DMS79 (cell line): Measurements from ENCODE around the gene PIGT.
A peak's percentile ranks its signal among the peaks of the same experiment; 100 is the strongest.

ENCODE experiments used
- DNase-seq: peaks from one replicate; lab custom pipeline; 2025; lab: John Stamatoyannopoulos, UW

PIGT gene

DNA sequence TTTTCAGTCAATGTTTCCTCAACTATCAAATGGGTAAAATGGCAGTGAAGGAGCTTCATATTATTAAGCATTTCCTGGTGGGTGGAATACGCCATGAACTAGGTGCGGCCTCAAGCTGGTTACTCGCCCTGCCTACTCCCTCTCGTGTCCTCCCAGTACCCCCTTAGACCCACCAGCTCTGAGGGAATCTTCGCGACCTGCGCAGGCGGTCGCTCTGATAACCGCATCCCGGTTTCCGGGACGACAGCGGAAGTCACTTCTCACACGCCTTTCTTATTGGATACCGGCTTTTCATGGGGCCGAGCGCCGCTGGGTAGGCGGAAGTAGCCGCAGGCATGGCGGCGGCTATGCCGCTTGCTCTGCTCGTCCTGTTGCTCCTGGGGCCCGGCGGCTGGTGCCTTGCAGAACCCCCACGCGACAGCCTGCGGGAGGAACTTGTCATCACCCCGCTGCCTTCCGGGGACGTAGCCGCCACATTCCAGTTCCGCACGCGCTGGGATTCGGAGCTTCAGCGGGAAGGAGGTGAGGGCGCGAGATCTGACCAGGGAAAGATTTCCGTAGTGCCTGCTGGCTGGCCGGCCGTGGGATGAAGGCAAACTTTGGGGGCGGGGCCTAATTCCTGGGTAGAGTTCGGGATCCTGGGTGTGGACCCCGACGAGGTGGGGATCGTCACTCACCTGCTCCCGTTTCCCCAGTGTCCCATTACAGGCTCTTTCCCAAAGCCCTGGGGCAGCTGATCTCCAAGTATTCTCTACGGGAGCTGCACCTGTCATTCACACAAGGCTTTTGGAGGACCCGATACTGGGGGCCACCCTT lies at the start of gene PIGT:
TSS of gene PIGT (plus strand) at position 320 of the 816 bp plus-strand sequence. CDS start at position 336, 16 bp downstream.
- peak; percentile 65 for DNase-seq

DNA sequence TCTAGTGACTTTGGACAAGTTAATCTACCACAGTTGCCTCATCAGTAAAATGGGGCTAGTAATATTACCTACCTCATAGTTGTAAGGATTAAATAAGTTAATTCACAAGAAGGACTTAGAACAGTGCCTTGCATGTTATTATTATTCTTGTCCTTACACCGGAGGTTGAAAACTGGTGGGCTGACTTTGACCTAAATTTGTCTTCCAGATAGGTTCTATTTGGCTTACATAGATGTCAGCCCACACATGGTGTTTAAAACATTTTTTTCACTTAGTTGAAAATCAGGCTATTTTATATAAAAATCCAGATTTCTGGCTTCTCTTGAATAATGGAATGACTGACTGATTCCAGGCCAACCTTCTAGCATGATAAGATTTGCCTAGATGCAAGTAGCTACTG lies 49.7 kb upstream of the PIGT start:
- no peak for DNase-seq

DNA sequence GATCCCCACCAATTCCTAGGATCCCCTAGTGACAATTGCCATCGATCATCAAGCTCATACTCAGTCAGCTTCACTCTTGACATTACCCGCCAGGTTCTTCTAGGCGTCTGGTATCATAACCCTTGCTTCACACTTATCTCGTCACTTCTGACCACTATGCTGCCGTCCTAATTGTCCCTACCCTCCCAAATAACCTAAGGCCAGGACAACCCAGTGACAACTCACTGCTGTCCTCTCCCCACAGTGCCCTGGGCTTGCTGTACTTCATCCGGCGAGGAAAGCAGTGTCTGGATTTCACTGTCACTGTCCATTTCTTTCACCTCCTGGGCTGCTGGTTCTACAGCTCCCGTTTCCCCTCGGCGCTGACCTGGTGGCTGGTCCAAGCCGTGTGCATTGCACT lies 49.3 kb upstream of the PIGT start:
- DNase-seq: no peak

DNA sequence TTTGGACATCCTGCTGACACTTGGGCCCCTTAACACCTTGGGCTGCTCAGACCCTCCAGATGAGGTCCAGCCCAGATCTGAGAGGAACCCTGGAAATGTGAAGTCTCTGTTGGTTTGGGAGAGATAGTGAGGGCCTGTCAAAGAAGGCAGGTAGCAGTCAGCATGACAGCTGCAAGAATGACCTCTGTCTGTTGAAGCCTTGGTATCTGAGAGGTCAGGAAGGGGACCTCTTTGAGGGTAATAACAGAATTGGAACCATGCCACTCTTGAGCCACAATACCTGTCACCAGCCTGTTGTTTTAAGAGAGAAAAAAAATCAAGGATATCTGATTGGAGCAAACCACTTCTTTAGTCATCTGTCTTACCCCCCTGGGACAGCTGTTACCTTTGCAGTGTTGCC lies 48.8 kb upstream of the PIGT start:
- no peak for DNase-seq

DNA sequence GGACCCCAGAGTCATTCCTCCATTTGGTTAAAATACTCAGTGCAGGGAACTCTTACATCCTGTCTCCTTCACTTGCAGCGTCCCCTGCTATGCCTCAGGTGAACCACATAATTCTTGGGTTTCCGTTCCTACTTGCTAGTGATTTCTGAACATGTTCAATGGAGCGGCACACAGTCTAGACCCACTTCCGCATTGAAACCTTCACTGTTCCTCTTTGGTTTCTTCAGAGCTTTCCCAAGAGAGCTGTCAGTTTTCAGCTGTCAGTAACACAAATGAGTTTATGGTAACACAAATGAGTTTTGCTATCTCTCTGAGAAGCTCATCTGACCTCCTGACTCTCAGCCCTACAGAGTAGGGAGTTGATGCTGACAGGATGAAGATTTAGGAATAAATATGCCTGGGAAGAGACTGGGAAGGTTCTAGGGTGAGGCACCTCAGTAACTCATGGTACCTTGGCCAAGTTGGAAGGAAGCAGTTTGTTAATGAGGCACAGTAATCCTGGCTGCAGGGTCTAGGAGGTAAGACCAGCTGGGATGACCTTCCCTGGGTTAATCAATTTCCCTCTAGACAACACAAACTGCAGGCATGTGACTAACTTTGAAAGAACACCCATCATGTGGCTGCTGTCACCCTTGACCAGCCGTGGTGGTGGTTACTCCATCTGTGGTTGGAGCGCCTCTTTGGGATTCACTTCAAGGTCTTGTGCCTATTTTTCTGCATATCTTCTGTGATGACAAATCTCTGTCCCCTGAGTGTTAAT lies 47.5 kb upstream of the PIGT start:
- DNase-seq: no peak

DNA sequence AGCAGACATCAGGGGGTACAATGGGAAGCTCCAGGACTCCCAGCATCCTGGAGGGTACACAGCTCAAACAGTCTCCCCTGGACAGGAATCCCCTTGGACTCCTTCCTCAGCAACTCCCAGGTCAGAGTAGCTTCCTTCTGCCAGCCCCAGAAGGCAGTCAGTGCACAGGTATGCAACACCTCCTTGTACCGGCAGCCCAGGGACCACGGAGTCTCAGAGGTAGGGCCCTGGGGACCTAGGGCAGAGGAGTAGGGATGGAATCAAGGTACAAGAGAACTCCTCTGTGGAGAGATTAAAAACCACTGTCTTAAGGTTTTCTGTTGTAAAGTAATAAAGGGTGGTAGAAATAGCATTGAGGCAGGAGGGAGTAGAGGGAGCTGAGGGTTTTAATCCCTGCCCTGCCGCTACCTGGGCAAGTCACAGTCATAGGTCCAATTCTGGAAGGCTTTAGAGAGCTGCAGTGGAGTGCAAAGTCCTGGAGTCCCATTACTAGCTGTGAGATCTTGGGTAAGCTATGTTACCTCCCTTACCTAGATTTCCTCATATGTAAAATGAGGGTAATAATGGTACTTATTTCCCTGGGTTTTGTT lies 45.3 kb upstream of the PIGT start:
- no peak for DNase-seq

DNA sequence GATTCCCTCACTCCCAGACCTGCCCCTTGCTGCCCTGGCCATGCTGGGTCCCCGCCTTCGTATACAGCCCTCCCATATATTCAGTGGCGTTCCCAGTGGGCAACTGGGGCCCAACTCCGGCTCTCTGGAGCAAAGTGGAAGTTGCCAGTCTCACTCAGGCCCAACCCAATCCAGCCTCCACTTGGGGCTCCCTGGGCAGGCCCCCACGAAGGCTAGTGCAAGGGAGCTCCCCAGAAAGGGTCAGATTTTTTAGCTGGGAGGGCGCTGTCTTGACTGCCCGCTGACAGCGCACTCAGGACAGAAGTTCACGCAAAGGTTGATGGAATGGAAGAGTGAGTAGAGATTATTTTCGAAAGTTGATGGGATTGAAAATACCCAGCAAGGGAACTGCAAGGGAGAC lies 43.7 kb upstream of the PIGT start:
- no peak for DNase-seq

DNA sequence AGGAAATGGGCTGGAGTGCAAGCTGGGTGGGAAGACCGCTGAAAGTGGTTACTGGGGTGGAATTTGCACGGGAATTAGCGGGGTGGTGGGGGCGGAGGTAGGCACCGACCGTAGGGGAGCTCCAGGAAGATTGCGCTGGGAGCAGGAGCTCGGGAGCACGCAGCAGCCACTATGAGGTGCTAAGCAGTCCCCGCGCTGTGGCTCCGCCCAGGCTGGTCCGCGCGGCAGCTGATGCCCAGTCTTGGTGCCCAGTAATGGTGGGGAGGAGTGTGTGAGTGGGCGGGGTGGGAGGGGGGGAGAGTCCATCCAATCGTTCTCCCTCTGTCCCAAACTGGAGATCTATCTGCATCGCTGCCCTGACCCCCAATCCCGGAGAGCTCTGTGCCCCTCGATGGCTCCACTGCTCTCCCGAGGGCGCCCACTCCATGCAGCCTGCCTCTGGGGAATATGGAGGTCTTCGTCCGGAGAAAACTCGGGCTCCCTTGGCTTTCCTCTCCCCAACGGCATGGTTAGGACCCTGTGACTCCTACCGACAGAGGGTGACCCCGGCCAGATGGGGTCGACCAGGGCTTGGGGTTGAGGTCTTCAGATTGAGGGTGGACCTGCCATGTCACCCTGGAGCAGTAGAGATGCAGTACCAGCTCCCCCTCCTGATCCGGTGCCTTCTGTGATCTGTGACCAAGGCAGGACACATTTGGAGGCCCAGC lies 43.1 kb upstream of the PIGT start:
- DNase-seq: no peak

DNA sequence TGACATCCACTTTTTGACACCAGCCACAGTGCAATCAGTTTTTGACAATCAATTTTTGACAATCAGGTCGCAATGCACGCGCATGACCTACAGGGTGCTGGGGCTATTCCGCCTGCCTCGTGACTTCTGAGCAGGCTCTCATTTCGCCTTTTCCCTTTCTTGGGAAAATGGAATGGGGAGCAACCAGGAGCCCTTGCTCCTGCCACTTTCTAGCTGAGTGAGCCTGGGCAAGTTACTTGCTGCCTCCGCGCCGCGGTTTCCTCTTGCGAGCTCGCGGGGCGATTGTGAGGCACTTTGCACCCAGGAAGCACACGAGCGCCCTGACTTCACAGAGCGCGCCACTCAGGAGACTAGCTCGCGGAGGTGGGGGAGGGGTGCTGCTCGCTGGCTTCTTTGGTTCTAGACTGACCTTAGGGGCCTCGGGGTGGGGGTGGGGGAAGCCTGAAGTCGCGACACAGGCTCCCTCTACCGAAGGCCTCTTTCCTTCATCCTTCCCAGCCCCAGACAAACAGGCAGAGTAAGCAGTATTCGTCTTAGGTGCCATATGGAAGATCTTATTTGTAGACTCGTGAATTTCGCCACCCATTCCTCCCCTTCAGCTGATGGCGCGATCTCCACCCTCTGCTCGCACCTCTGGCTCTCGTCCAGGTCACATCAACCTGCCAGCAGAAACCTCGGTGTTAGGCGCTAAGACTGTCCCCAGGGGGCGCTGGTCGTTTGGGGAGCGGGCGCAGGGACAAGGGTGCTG lies 42.4 kb upstream of the PIGT start:
- DNase-seq: no peak

DNA sequence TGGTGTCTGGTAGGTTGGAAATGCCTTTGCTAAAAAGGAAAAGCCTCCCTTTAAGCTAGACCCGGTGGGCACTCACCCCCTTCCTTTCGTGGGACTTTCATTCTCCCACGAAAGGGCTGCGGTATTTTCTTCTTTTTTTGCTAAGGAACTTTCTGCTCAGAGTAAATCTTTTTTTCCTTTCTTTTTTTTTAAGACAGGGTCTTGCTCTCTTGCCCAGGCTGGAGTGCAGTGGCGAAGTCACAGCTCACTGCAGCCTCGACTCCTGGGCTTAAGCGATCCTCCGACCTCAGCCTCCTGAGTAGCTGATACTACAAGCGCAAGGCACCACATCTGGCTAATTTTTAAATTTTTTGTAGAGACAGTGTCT lies 41.9 kb upstream of the PIGT start:
- no peak for DNase-seq

DNA sequence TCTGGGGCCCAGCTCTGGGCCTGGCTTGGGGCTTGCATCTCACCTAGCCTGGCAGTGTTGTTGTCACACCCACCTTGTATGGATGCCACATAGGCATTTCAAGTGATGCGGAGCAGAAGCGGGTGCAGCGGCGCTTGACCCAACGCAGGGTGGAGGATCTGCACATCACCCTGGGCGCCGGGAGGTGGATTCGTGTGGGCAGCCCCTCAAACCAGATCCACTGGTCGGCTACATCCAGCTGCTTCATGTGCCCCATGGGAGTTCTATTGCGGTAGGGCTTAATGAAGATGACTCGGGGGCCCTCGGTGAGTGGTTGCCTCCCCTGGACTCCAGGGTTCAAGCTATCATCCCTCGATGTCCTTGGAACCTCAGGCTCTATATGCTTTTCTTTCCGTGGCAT lies 41.0 kb upstream of the PIGT start:
- no peak for DNase-seq

DNA sequence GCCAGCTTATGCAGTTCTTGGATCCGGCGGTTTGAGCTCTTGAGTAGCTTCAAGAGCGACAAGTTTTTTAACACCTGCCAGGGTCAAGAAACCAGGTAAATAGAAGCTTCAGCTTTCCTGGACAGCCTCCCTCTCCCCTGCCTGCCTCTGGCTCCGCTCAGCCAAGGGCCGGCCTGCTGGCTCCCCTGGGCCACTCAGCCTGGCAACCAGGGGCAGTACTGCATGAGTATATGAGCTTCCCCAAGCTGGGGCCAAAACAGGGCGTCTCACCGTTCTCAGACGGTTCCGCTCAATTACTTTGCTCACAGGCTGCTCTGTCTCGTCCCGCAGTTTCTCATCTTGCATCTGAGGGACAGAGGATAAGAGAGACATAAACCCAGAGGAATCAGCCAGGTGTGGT lies 38.7 kb upstream of the PIGT start:
- DNase-seq: peak; percentile 51

DNA sequence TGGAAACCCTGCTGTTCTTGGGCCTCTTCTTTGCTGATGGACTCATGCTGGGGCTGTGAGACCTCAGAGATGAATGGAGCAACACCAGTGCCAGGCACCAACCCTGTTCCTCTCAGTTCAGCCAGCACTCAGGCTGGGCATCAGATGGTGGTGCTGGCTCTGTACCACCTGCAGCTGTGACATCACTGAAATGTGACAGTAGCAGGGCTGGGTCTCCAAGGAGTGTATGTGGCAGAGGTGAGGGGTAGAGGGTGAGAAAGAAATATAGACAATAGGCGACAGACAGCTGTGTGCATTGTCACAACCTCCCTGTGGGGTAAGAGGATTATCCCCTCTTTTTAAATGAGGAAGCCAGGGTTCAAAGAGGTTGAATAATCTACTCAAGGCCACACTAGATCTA lies 37.8 kb upstream of the PIGT start, which contains the start of gene TP53TG5:
TSS of gene TP53TG5 (minus strand) at position 135 of the 400 bp plus-strand sequence. CDS start at position 46, 89 bp downstream.
- DNase-seq: no peak

DNA sequence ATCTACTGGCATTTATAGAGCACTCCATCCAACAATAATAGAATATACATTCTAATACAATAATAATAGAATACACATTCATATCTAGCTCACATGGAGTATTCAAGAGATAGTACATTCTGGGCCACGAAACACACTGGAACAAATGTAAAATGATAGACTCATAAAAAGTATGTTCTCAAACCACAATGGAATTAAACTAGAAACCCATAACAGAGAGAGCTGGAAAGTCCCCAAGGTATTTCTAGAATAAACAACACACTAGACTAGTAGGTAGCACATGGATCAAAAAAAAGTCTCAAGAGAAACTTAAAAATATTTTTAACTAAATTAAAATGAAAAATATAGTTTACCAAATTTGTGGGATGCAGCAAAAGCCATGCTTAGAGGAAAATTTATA lies 28.7 kb upstream of the PIGT start:
- no peak for DNase-seq

DNA sequence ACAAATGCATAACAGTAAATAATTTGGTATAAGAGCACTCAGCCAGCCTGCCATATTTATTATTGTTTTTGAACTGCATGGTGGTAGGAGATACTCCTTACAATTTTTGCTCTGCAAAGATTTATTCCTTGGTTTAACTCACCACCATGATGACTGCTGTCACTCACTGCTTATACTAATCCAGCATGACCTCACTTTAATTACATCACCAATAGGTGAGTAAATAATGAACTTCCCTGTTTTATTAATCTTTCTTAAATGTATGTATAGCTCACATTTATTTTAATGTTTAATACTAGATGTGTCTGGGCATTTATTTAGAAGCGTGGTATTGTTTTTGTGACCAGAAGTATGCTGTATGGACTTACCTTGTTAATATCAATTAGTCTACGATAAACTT lies 25.0 kb upstream of the PIGT start:
- DNase-seq: no peak

DNA sequence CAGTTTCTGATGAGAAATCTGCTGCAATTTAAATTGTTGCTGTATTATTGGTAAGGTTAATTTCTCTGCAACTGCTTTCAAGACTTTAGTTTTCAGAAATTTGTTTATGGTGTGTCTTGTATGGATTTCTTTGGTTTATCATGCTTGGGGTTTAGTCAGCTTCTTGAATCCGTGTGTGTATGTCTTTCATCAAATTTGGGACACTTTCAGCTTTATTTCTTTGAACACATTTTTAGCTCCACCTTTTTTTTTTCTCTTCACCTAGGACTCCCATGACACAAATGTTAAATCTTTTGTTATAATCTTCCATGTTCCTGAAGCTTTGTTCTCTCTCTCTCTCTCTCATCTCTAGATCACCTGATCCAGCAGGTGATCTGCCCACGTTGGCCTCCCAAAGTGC lies 24.4 kb upstream of the PIGT start:
- no peak for DNase-seq

DNA sequence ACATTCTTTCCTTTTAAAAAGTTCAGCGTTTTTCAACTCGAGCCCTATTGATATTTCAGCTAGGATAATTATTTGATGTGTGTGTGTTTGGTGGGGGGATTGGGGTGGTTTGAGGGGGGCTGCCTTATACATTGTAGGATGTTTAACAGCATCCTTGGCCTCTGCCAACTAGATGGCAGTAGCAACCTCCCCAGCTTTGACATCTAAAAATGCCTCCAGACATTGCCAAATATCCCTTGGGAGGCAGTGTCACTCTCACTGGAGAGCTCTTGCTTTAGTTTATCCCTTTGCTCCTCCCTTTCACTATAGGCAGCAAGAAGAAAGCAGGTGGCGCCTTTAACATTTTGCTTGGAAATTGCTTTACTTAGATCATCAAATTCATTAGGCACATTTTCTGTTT lies 23.2 kb upstream of the PIGT start:
- no peak for DNase-seq

DNA sequence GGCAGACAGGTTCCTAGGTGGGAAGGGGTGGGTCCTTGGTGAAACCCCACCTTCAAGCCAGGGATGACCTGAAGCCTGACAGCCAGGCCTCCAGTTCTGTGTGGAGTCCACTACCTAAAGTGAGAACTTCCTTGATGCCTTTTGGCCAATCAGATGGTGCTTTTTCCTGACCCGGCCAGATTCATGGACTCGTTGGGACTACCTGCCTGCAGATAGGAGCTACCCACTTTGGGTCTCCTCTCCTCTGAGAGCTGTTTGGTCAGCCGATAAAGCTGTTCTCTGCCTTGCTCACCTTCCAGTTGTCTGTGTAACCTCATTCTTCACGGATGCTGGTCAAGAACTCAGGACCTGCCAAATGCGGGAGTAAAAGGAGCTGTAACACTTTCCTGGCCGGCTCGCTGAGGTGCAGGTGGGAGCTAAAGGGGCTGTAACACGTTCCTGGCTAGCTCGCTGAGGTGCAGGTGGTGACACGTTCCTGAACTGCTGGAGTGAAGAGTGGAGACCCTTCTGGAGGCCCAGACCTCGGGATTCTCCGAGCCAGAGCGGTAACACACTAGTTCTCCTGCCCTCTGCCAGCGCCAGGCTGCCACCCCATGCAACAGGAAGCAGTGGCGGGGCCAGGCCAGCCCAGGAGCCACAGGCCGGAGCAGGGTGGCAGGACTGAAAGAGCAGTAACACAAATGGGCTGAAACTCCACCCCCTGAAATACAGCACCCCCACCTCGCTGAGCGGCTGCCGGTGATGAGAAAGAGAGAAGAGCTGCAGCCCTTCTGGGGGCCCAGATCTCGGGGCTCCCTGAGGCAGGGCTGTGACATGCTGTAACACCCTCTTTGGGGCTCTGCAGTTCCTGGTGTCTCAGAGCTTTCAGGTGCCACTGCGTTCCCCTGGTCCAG lies 21.5 kb upstream of the PIGT start:
- DNase-seq: no peak

DNA sequence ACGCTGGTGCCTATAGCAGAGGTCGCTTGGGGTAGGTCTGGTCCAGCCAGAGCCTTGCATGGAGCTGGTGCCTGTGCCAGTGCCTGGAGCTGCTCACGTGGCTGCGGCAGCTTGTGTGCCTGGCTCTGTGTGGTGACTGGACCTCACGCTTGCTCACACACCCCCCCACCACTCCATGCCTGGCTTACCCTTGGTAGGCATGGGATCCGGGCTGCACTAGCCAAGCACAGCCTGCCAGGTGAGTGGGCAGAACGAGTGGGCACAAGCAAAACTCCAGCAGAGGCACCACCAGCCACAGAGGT lies 20.9 kb upstream of the PIGT start:
- DNase-seq: no peak

DNA sequence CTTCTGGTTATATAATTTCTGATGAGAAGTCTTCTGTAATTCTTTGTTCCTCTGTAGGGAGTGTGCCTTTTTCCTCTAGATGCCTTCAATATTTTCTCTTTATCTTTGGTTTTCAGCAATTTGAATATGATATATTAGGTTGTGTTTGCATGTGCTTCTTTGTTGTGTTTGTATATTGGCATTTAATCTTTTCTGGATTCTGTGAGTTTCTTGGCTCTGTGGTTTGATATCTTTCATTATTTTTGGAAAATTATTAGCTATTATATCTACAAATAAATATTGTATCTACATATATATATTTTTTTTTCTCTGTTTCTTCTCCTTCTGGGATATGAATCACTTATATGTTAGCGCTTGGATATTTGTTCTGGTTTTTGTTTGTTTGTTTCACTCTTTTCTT lies 16.9 kb upstream of the PIGT start:
- no peak for DNase-seq
